Heart right ventricle (tissue), 16 donors: Measurements from ENCODE around the gene STX1B. TPM values are rescaled to one million over a fixed set of nuclear protein-coding genes. Genes with fewer than 3 reads are reported as not detected.
A peak's percentile ranks its signal among the peaks of the same experiment; 100 is the strongest.

Source experiments
- ATAC-seq, 8 donors: fragments of 200-7000 bp; cut with Tn5 transposase; one replicate each; pipeline ENCODE4 v1.9.1; 2020; ENCODE audit warnings: mild to moderate bottlenecking in 8 of 8, moderate library complexity in 8 of 8, moderate number of reproducible peaks in 1 of 8
- DNase-seq, 2 donors: peaks; one replicate each; pipeline ENCODE4 v3.0.0-alpha.2; 2020
- H3K27ac ChIP-seq, 10 donors: fragments of 200-600 bp; sonication (generic) in 2 of 10; one replicate each; pipeline versions ENCODE4 v1.5.0 to v1.8.0; 2020 to 2022; ENCODE audit warnings: mild to moderate bottlenecking in 3 of 10
- H3K27me3 ChIP-seq, 7 donors: fragments of 200-600 bp; one replicate each; pipeline ENCODE4 v1.8.0; 2021 to 2022; ENCODE audit warnings: mild to moderate bottlenecking in 2 of 7
- H3K36me3 ChIP-seq, 9 donors: fragments of 200-600 bp; sonication (generic) in 1 of 9; one replicate each; pipeline versions ENCODE4 v1.5.0 to v1.8.0; 2020 to 2022; ENCODE audit warnings: mild to moderate bottlenecking in 2 of 9
- H3K4me1 ChIP-seq, 9 donors: fragments of 200-600 bp; sonication (generic) in 1 of 9; one replicate each; pipeline versions ENCODE4 v1.5.0 to v1.8.0; 2020 to 2022; ENCODE audit warnings: mild to moderate bottlenecking in 4 of 9
- H3K4me3 ChIP-seq, 10 donors: fragments of 200-600 bp; sonication (generic) in 2 of 10; one replicate each; pipeline versions ENCODE4 v1.5.0 to v1.8.0; 2020 to 2022; ENCODE audit warnings: mild to moderate bottlenecking in 7 of 10, moderate library complexity in 2 of 10
- H3K9me3 ChIP-seq, 11 donors: fragments of 200-600 bp in 10 of 11; sonication (generic) in 2 of 11; one replicate each; pipeline versions ENCODE4 v1.5.0 to v1.8.0; 2013 to 2022; ENCODE audit warnings: mild to moderate bottlenecking in 2 of 11, control low read depth in 1 of 11, moderate library complexity in 1 of 11
- CTCF ChIP-seq, 9 donors: fragments of 200-600 bp; sonication (generic) in 2 of 9; IDR thresholded peaks; one replicate each; pipeline versions ENCODE4 v1.5.0 to v1.8.0; 2021 to 2022; ENCODE audit warnings: antibody characterized with exemption in 9 of 9, mild to moderate bottlenecking in 5 of 9, moderate library complexity in 1 of 9
- WGBS, 2 donors: extraction: QIAGEN DNeasy Blood & Tissue Kit; methylation state at CpG; one replicate each; pipeline ENCODE4 v1.1.7; 2013; ENCODE audit warnings: inconsistent platforms in 1 of 2; 5-methylcytosine and 5-hydroxymethylcytosine counted together
- intact Hi-C, 10 donors: fragments of 100-400 bp; cut with DNase I; formaldehyde crosslinking; loops; one replicate each; pipeline versions ENCODE4 v1.11.1 to v1.14.2; 2022
- polyA plus RNA-seq, 2 donors: library from polyadenylated mRNA; stranded (reverse); fragments of 200-250 nt; gene quantifications; one replicate each; pipeline ENCODE4 v1.2.3, GENCODE V29; 2013
- total RNA-seq, 10 donors: library from RNA; stranded (reverse); fragmentation: NEBNext Ultra II Directional in 3 of 10; extraction: Animal tissue kit (Norgen Biotek cat#: 25700) in 3 of 10; gene quantifications; one replicate each; pipeline versions ENCODE4 v1.2.1 to v1.2.4, GENCODE V29; 2021 to 2023
- donor health status: Arrhythmogenic right ventricular cardiomyopathy.
- donor health status: ischemic (EF 13 %, LVEDD 7.1; RV severe dilation, severe dysfunction).
- donor health status: healthy with polysubstance abuse.
- donor health status: DM: no; HTN: yes; CAD: no.
- donor health status: DM: no; HTN: no; CAD: no.
- donor health status: ischemic (EF 25% LVEDD 6.9; RV normal size, moderate dysfunction).
- donor health status: ischemic (EF 25% LVEDD 5.7; RV mildly dilated, moderate dysfunction).
- donor health status: healthy.
- donor health status: DM: yes; HTN: yes; CAD: no.
- donor health status: Ischemic cardiomyopathy.
- donor health status: ischemic (EF 35%, LVEDD 5.7; RV mildly dilated, moderate dysfunction).
- donor health status: nonischemic (EF 11% LVEDD 7.7; RV severe dilation, severe dysfunction).
- donor health status: DM: yes; HTN: yes; CAD: no.
- donor health status: PGD.
- donor health status: ischemic (EF 29% LVEDD 5.4; RV normal size, mild dysfunction).
- donor health status: nonischemic (EF 23%, LVEDD 6.1; RV moderate dilation, normal function).

Gene STX1B
- total and polyA plus RNA-seq, 12 donors, result 0.07 to 2.3 (median 0.90) TPM

GRCh38 chr16:30948667-30949649 lies 61.5 kb downstream of the STX1B start, which contains the start of gene ORAI3:
TSS of gene ORAI3 (plus strand) at chr16:30949068. CDS start at chr16:30949290, 222 bp downstream.
- Histone ChIP-seq H3K9me3 (no peaks in the 10 kb centered on the region), H3K36me3 (peaks cover 0 to 32% (median 0%) of the 10 kb centered on the region in 9 donors), H3K27me3 (no peaks in the 10 kb centered on the region), H3K27ac (peak within 1 kb of the TSS; percentile 86 to 98 (median 95)), H3K4me3 (peak within 1 kb of the TSS; percentile 65 to 100 (median 99)), H3K4me1 (peaks cover 6 to 49% (median 37%) of the 10 kb centered on the region in 9 donors)
- WGBS, 2 donors, result 0 to 1% methylated on average over 62 to 69 of the region's 70 CpGs
- TF ChIP-seq CTCF (IDR thresholded peaks at IDR 0.05), result no peak
- ATAC-seq, result peak; percentile 61 to 84 (median 76)
- DNase-seq, result peak; percentile 81 to 82
- intact Hi-C loops, result no loop called here

DNA sequence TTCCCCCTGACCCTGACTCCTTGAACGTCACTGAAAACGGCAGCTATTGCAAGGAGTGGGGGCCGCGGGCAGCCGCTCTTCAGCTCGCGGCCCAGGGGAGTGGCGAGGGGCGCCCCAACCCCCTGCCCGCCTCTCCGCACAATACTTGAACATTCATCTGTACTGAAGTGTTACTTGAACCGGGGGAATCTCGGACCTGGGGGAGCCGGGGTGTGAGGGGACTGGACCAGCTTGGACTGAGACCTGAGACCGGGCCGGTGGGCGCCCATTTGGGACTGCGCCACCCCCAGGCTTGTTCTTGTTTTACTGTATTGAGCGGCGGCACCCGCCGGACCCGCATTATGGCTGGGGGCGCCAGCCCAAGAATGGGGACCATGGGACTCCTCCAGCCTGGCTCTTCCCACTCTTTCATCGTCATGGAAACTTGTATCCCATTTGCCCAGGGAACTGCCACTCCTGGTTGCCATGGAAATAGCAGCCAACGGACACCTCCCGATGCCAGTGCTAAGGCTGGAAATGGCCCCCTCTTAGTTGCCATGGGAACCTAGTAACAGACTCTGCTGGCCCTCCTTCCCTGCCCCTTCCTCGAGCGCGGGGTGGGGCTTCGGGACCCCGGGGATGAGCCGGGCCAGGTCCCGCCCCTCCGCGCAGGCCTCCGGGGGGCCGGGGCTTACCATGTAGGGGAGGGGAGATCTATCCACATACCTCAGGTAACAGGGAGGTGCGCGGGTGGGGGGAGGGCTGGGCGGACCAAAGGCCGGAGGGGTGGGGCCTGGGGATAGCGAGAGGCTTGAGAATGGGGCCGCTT lies 62.4 kb downstream of the STX1B start:
- DNase-seq, result peak; percentile 75 to 92
- Histone ChIP-seq H3K27me3 (no peaks in the 10 kb centered on the region), H3K27ac (peak overlapping the region; percentile 86 to 98 (median 95)), H3K4me1 (peaks cover 6 to 41% (median 28%) of the 10 kb centered on the region in 9 donors), H3K4me3 (peak overlapping the region; percentile 65 to 100 (median 99)), H3K9me3 (no peaks in the 10 kb centered on the region), H3K36me3 (peaks cover 0 to 31% (median 0%) of the 10 kb centered on the region in 9 donors)
- peak; percentile 44 to 69 (median 50) for ATAC-seq
- 34% methylated on average over 44 of the region's 44 CpGs for WGBS, 2 donors
- intact Hi-C loops, result no loop called here
- peak in 1 of 9 donors; percentile 13 for TF ChIP-seq CTCF (IDR thresholded peaks at IDR 0.05)

DNA sequence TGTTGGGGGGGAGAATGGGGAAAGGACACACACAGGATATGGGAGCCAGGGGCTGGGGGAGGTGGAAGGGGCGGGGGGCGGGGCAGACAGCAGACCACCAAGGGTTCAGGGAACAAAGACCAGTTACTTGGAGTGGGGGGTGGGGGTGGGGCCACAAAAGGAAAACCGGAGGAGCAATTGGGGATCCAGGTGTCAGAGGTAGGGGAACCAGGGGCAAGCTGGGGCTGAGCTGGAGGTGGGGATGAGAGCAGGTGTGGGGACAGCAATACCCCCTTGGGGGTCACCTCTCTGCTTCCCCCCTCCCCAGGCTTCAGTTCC lies 62.9 kb downstream of the STX1B start:
- Histone ChIP-seq H3K4me3 (no peak overlapping the region), H3K9me3 (no peaks in the 10 kb centered on the region), H3K27me3 (no peaks in the 10 kb centered on the region), H3K36me3 (peaks cover 0 to 32% (median 0%) of the 10 kb centered on the region in 9 donors), H3K4me1 (peaks cover 6 to 38% (median 28%) of the 10 kb centered on the region in 9 donors), H3K27ac (peak overlapping the region in 6 of 10 donors; percentile 94 to 97 (median 96))
- DNase-seq (no peak), ATAC-seq (no peak)
- intact Hi-C loops, result no loop called here
- 75 to 76% methylated on average over 3 of the region's 3 CpGs for WGBS, 2 donors
- TF ChIP-seq CTCF (IDR thresholded peaks at IDR 0.05), result no peak
